ENCODE results near the gene MTIF2.
A peak's percentile ranks its signal among the peaks of the same experiment; 100 is the strongest.
"Not testable (repeated sequence)": the region's sequence is repeated elsewhere in the genome, so short reads cannot be mapped to it uniquely, and the experiment has no call there.

Gene MTIF2

DNA sequence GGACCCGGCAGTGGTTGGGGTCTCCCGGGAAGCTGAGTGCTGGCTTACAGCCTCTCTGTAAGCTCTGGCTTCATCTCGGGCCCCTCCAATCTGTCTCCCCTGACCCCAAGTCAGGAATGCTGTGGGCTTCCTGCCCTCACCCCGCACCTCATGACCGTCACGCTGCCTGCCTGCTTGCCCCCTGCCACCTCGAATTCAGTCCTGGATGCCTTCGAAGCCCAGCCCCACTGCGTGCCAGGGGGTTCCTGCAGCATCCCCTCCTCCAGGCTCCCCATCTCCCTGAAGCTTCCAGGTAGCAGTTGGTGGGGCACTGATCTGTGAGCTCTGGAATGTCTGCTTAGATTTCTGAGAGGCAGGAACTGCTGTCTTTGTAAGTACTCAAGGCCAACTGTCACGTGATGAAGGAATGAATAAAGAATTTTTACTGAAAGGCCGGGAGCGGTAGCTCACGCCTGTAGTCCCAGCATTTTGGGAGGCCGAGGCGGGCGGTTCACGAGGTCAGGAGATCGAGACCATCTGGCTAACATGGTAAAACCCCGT lies 43.5 kb downstream of the MTIF2 start:
- H3K36me3 ChIP-seq (ENCODE audit: control insufficient read depth in 1 of 2, insufficient read depth in 2 of 2, low read length in 2 of 2), result no peaks in the 10 kb centered on the region
- no peaks in the 10 kb centered on the region for H3K9me3 ChIP-seq (ENCODE audit: control insufficient read depth in 1 of 2, low read length in 2 of 2)
- no peak overlapping the region for H3K4me3 ChIP-seq (ENCODE audit: low read depth in 1 of 2, low read length in 2 of 2)
- no peak overlapping the region for H3K27ac ChIP-seq (ENCODE audit: low read length)
- H3K27me3 ChIP-seq (ENCODE audit: low read depth, low read length), result no peaks in the 10 kb centered on the region
- peaks cover 0 to 3% of the 10 kb centered on the region in 2 donors for H3K4me1 ChIP-seq (ENCODE audit: control insufficient read depth in 1 of 2, insufficient read depth in 2 of 2, low read length in 2 of 2)

DNA sequence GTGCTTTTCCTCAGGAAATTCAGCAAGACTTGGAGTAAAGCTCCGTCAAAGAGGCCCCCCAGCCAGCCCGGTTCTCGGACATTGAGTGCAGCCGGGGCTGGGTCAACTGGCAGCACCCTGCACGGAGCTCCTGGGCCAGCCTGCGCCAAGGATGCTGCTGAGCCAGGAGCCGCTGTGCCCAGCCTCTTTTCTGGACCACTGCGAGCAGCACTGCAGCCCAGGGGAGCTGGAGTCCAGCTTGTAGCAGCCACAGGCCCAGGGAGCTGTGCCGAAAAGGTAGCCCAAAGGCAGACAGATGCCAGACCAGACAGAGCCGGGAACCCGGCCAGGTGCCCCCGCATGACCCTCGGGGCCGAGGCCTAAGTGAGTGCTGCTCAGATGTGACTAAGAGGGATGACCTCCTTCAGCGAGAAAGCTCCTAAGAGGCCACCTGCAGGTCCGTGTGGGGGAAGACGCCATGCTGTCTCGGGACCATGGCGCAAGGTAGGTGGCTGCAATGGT lies 44.2 kb downstream of the MTIF2 start:
- Histone ChIP-seq H3K4me3 (ENCODE audit: low read depth in 1 of 2, low read length in 2 of 2) (no peak overlapping the region), H3K36me3 (ENCODE audit: control insufficient read depth in 1 of 2, insufficient read depth in 2 of 2, low read length in 2 of 2) (no peaks in the 10 kb centered on the region), H3K27ac (ENCODE audit: low read length) (no peak overlapping the region), H3K9me3 (ENCODE audit: control insufficient read depth in 1 of 2, low read length in 2 of 2) (no peaks in the 10 kb centered on the region), H3K4me1 (ENCODE audit: control insufficient read depth in 1 of 2, insufficient read depth in 2 of 2, low read length in 2 of 2) (peaks cover 0 to 3% of the 10 kb centered on the region in 2 donors), H3K27me3 (ENCODE audit: low read depth, low read length) (no peaks in the 10 kb centered on the region)

DNA sequence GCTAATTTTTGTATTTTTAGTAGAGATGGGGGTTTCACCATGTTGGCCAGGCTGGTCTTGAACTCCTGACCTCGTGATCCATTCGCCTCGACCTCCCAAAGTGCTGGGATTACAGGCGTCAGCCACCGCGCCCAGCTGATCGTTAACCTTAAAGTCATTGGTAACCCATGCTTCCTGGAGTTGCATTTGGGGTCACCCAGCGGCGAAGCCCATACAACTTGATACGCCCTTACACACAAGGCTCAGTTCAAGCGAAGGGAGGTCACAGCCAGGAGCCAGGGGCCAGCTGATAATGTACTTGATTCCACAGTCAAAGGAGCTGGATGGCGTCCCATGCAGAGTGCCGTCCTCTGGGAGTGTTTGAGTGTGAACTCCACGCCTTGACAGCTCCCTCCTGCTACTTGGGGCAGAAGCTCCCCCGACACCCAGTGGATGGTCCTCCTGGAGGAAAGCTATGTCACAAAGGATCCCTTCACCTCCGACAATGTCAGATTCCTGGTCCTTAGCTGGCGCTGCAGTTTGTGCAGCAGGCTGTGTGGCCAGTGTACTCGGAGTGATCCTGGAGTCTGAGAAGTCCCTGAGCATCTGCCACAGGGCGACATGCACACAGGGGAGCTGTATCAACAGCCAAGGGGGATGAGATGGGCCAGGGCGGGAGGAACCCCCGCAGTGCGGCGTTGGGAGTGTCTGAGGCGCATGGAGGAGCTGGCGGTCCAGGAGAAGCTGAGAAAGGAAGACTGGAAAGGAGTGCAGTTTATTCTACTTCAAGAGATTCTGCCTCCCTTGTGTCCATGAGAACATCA lies 44.9 kb downstream of the MTIF2 start:
- Histone ChIP-seq H3K9me3 (ENCODE audit: control insufficient read depth in 1 of 2, low read length in 2 of 2) (no peaks in the 10 kb centered on the region), H3K27ac (ENCODE audit: low read length) (no peak overlapping the region), H3K27me3 (ENCODE audit: low read depth, low read length) (no peaks in the 10 kb centered on the region), H3K4me1 (ENCODE audit: control insufficient read depth in 1 of 2, insufficient read depth in 2 of 2, low read length in 2 of 2) (peaks cover 0 to 3% of the 10 kb centered on the region in 2 donors), H3K36me3 (ENCODE audit: control insufficient read depth in 1 of 2, insufficient read depth in 2 of 2, low read length in 2 of 2) (no peaks in the 10 kb centered on the region), H3K4me3 (ENCODE audit: low read depth in 1 of 2, low read length in 2 of 2) (peak overlapping the region in 1 of 2 donors; percentile 76)

DNA sequence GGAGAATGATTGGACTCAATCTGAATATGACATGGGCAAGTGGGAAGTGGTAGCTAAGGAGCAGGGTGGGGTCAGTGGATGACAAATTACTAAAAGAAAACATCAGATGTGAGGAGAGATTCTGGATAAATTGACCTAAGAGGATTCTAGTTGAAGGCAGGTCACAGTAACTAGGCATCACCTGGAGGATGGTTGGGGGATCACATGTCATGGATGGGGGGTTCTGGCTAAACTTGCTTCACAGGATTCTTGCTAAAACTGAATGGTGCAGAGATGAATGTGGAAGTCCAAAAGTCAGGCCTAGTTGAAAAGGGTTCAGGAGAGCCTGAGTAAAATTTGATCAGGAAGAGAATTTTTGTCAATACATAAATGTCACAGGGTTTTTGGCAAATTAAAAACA lies 55.2 kb downstream of the MTIF2 start:
- Histone ChIP-seq H3K9me3 (ENCODE audit: control insufficient read depth in 1 of 2, low read length in 2 of 2) (no peaks in the 10 kb centered on the region), H3K4me3 (ENCODE audit: low read depth in 1 of 2, low read length in 2 of 2) (no peak overlapping the region), H3K4me1 (ENCODE audit: control insufficient read depth in 1 of 2, insufficient read depth in 2 of 2, low read length in 2 of 2) (no peaks in the 10 kb centered on the region), H3K27ac (ENCODE audit: low read length) (no peak overlapping the region), H3K27me3 (ENCODE audit: low read depth, low read length) (no peaks in the 10 kb centered on the region), H3K36me3 (ENCODE audit: control insufficient read depth in 1 of 2, insufficient read depth in 2 of 2, low read length in 2 of 2) (no peaks in the 10 kb centered on the region)

DNA sequence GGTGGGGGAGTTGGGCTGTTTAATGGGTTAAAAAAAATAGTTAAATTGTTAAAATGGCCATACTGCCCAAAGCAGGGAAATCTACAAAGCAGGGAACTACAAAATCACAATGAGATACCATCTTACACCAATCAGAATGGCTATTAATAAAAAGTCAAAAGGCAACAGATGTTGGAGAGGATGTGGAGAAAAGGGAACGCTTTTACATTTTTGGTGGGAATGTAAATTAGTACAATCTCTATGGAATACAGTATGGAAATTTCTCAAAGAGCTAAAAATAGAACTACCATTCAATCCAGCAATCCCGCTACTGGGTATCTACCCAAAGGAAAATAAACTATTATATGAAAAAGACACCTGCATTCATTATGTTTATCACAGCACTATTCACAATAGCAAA lies 64.1 kb downstream of the MTIF2 start:
- H3K4me3 ChIP-seq (ENCODE audit: low read depth in 1 of 2, low read length in 2 of 2), result no peak overlapping the region
- H3K9me3 ChIP-seq (ENCODE audit: control insufficient read depth in 1 of 2, low read length in 2 of 2), result no peaks in the 10 kb centered on the region
- H3K4me1 ChIP-seq (ENCODE audit: control insufficient read depth in 1 of 2, insufficient read depth in 2 of 2, low read length in 2 of 2), result no peaks in the 10 kb centered on the region
- H3K36me3 ChIP-seq (ENCODE audit: control insufficient read depth in 1 of 2, insufficient read depth in 2 of 2, low read length in 2 of 2), result peaks cover 0 to 5% of the 10 kb centered on the region in 2 donors
- no peak overlapping the region for H3K27ac ChIP-seq (ENCODE audit: low read length)
- no peaks in the 10 kb centered on the region for H3K27me3 ChIP-seq (ENCODE audit: low read depth, low read length)

DNA sequence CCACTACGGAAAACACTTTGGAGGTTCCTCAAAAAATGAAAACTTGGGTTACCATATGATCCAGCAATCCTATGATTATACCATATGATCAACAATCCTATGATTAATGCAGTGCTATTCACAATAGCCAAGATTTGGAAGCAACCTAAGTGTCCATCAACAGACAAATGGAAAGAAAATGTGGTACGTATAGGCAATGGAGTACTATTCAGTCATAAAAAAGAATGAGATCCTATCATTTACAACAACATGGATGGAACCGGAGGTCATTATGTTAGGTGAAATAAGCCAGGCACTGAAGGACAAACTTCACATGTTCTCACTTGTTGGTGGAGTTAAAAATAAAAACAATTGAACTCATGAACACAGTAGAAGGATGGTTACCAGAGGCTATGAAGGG lies 64.5 kb downstream of the MTIF2 start:
- Histone ChIP-seq H3K4me1 (ENCODE audit: control insufficient read depth in 1 of 2, insufficient read depth in 2 of 2, low read length in 2 of 2) (no peaks in the 10 kb centered on the region), H3K36me3 (ENCODE audit: control insufficient read depth in 1 of 2, insufficient read depth in 2 of 2, low read length in 2 of 2) (peaks cover 0 to 5% of the 10 kb centered on the region in 2 donors), H3K27me3 (ENCODE audit: low read depth, low read length) (no peaks in the 10 kb centered on the region), H3K4me3 (ENCODE audit: low read depth in 1 of 2, low read length in 2 of 2) (no peak overlapping the region), H3K27ac (ENCODE audit: low read length) (no peak overlapping the region), H3K9me3 (ENCODE audit: control insufficient read depth in 1 of 2, low read length in 2 of 2) (no peaks in the 10 kb centered on the region)

DNA sequence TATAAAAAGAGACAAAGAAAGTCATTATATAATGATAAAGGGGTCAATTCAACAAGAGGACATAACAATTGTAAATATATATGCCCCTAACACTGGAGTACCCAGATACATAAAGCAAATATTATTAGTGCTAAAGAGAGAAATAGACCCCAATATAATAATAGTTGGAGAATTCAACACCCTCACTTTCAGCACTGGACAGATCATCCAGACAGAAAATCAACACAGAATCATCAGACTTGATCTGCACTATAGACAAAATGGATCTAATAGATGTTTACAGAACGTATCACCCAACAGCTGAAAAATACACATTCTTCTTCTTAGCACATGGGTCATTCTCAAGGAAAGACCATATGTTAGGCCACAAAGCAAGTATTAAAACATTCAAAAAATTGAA lies 68.6 kb downstream of the MTIF2 start:
- Histone ChIP-seq H3K36me3 (ENCODE audit: control insufficient read depth in 1 of 2, insufficient read depth in 2 of 2, low read length in 2 of 2) (peaks cover 0 to 19% of the 10 kb centered on the region in 2 donors), H3K4me3 (ENCODE audit: low read depth in 1 of 2, low read length in 2 of 2) (no peak overlapping the region), H3K27me3 (ENCODE audit: low read depth, low read length) (no peaks in the 10 kb centered on the region), H3K9me3 (ENCODE audit: control insufficient read depth in 1 of 2, low read length in 2 of 2) (no peaks in the 10 kb centered on the region), H3K27ac (ENCODE audit: low read length) (no peak overlapping the region), H3K4me1 (ENCODE audit: control insufficient read depth in 1 of 2, insufficient read depth in 2 of 2, low read length in 2 of 2) (no peaks in the 10 kb centered on the region)

DNA sequence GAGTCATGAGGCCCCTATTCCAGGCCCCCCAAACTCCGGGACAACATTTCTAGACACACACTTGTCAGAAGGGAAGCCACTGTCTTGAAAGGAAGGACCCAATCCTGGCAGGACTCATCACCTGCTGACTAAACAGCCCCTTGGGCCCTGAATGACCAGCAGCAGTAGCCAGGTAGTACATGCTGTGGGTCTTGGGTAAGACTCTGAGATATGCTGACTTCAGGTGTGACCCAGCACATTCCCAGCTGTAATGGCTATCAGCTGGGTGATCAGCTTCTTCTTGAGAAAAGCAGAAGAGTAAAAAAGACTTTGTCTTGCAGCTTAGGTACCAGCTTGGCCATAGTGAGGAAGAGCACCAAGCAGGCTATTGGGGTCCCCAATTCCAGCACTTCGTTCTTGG lies 72.5 kb downstream of the MTIF2 start:
- H3K27ac ChIP-seq (ENCODE audit: low read length), result no peak overlapping the region
- H3K9me3 ChIP-seq (ENCODE audit: control insufficient read depth in 1 of 2, low read length in 2 of 2), result peaks cover 0 to 4% of the 10 kb centered on the region in 2 donors
- H3K36me3 ChIP-seq (ENCODE audit: control insufficient read depth in 1 of 2, insufficient read depth in 2 of 2, low read length in 2 of 2), result peaks cover 0 to 25% of the 10 kb centered on the region in 2 donors
- H3K27me3 ChIP-seq (ENCODE audit: low read depth, low read length), result no peaks in the 10 kb centered on the region
- no peaks in the 10 kb centered on the region for H3K4me1 ChIP-seq (ENCODE audit: control insufficient read depth in 1 of 2, insufficient read depth in 2 of 2, low read length in 2 of 2)
- H3K4me3 ChIP-seq (ENCODE audit: low read depth in 1 of 2, low read length in 2 of 2), result no peak overlapping the region

DNA sequence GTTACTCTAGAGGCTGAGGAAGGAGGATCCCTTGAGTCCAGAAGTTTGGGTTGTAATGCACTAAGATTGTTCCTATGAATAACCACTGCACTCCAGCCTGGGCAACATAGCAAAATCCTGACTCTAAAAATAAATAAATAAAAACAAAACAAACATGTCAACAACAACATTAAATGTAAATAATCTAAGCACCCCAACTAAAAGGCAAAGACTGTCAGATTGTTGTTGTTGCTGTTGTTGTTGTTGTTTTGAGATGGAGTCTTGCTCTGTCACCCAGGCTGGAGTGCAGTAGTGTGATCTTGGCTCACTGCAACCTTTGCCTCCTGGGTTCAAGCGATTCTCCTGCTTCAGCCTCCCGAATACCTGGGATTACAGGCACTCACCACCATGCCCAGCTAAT lies 77.1 kb downstream of the MTIF2 start:
- not testable (repeated sequence) for H3K27ac ChIP-seq (ENCODE audit: low read length); H3K27me3 ChIP-seq (ENCODE audit: low read depth, low read length); H3K9me3 ChIP-seq (ENCODE audit: control insufficient read depth in 1 of 2, low read length in 2 of 2); H3K4me1 ChIP-seq (ENCODE audit: control insufficient read depth in 1 of 2, insufficient read depth in 2 of 2, low read length in 2 of 2); H3K4me3 ChIP-seq (ENCODE audit: low read depth in 1 of 2, low read length in 2 of 2)
- peaks cover 0 to 26% of the 10 kb centered on the region in 2 donors for H3K36me3 ChIP-seq (ENCODE audit: control insufficient read depth in 1 of 2, insufficient read depth in 2 of 2, low read length in 2 of 2)

DNA sequence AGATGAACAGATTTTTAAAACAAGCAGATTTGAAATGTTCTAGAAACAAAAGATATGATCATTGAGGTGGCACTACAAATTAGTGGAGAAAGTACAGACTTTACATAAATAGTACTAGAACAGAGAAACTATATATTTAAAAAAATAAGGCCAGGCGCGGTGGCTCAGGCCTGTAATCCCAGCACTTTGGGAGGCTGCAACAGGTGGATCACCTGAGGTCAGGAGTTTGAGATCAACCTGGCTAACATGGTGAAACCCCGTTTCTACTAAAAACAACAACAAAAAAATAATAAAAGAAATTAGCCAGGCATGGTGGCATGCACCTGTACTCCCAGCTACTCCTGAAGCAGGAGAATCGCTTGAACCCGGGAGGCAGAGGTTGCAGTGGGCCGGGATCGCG lies 82.2 kb downstream of the MTIF2 start:
- H3K36me3 ChIP-seq (ENCODE audit: control insufficient read depth in 1 of 2, insufficient read depth in 2 of 2, low read length in 2 of 2); H3K27ac ChIP-seq (ENCODE audit: low read length); H3K4me1 ChIP-seq (ENCODE audit: control insufficient read depth in 1 of 2, insufficient read depth in 2 of 2, low read length in 2 of 2); H3K4me3 ChIP-seq (ENCODE audit: low read depth in 1 of 2, low read length in 2 of 2); H3K9me3 ChIP-seq (ENCODE audit: control insufficient read depth in 1 of 2, low read length in 2 of 2); H3K27me3 ChIP-seq (ENCODE audit: low read depth, low read length): not testable (repeated sequence)

Data from muscle layer of duodenum (tissue), 2 donors.